Tibial nerve (tissue), 4 donors: ENCODE data around the gene EVPLL. TPM values are rescaled to one million over a fixed set of nuclear protein-coding genes. Genes with fewer than 3 reads are reported as not detected.

ENCODE experiments used
- DNase-seq, 2 donors: peaks; one replicate each; pipeline ENCODE4 v3.0.0-alpha.2; 2019; ENCODE audit warnings: low spot score in 2 of 2
- H3K27ac ChIP-seq, 4 donors: fragments of 200-600 bp; sonication (generic) in 3 of 4; one replicate each; pipeline ENCODE4 v1.5.1; 2017 to 2019; ENCODE audit warnings: mild to moderate bottlenecking in 1 of 4
- H3K27me3 ChIP-seq, 2 donors: fragments of 200-600 bp; sonication (generic) in 1 of 2; one replicate each; pipeline versions ENCODE4 v1.5.1 to v1.6.0; 2017 to 2019
- H3K36me3 ChIP-seq, 3 donors: fragments of 200-600 bp; sonication (generic); one replicate each; pipeline ENCODE4 v1.5.1; 2018 to 2019
- H3K4me1 ChIP-seq, 4 donors: fragments of 200-600 bp; sonication (generic) in 3 of 4; one replicate each; pipeline ENCODE4 v1.5.1; 2017 to 2019
- H3K4me3 ChIP-seq, 4 donors: fragments of 200-600 bp; sonication (generic) in 3 of 4; one replicate each; pipeline ENCODE4 v1.5.1; 2017 to 2019; ENCODE audit warnings: mild to moderate bottlenecking in 1 of 4, moderate library complexity in 1 of 4
- H3K9me3 ChIP-seq, 4 donors: fragments of 200-600 bp; sonication (generic) in 3 of 4; one replicate each; pipeline ENCODE4 v1.5.1; 2017 to 2019
- EP300 ChIP-seq, 2 donors: sonication (generic); formaldehyde crosslinking; IDR thresholded peaks; one replicate each; pipeline ENCODE4 v1.6.1; 2017; ENCODE audit warnings: antibody characterized with exemption in 2 of 2, mild to moderate bottlenecking in 1 of 2
- POLR2A ChIP-seq, 2 donors: fragments of 450-650 bp; IDR thresholded peaks; one replicate each; pipeline ENCODE4 v1.6.1; 2017; ENCODE audit warnings: antibody characterized with exemption in 2 of 2, mild to moderate bottlenecking in 2 of 2, moderate library complexity in 2 of 2
- whole genome bisulfite sequencing, 2 donors: methylation state at CpG; one replicate each; pipeline ENCODE4 v1.1.5; 2018; 5-methylcytosine and 5-hydroxymethylcytosine counted together
- total RNA-seq, 4 donors: library from RNA; depleted of rRNA; stranded (reverse); fragments of >200 nt; gene quantifications; one replicate each; pipeline ENCODE4 v1.1.0, GENCODE V29; 2016
- TF ChIP-seq, protein P1 (sequence below), 5 experiments: fragments of 200-600 bp in 3 of 5; fragments of 450-650 bp in 2 of 5; sonication (generic) in 3 of 5; IDR thresholded peaks; one replicate each; pipeline ENCODE4 v1.5.1; 2016 to 2019; ENCODE audit warnings: antibody characterized with exemption in 5 of 5, mild to moderate bottlenecking in 3 of 5, moderate library complexity in 2 of 5

The EVPLL gene
- total RNA-seq, 4 donors from 2014 or later, result not detected

DNA sequence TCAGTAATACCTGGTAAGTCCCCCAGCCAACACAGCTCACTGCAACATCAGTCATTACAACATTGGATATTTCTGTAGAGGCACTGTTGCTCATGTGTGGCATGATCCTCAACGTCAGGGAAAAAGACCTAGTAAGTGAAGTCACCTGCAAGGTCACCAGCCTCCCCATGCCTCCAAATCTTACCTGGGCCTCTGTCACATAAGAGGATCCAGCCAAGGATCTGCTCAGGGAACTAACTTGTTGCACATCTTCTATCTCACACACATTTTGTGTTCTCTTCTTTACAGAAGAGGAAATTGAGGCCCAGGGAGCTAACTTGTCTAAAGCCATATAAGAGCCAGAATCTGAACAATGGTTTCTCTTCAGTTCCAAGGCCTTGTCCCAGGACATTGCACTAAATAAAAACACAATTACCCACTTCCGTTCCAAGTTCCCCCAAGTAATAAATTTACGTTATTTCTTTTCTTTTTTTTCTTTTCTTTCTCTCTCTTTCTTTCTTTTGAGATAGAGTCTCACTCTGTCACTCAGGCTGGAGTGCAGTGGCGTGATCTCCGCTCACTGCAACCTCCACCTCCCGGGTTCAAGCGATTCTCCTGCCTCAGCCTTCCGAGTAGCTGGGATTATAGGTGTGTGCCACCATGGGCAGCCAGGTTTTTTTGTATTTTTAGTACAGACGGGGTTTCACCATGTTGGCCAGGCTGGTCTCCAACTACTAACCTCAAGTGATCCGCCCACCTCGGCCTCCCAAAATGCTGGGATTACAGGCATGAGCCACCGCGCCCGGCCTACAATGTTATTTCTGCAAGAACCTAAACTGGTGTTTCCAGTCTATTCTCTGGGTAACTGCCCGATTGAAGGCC lies 15.5 kb upstream of the EVPLL start:
- Histone ChIP-seq H3K27ac (peak overlapping the region; percentile 73 to 98 (median 88)), H3K4me3 (peak overlapping the region; percentile 68 to 97 (median 84)), H3K27me3 (no peaks in the 10 kb centered on the region), H3K9me3 (no peaks in the 10 kb centered on the region), H3K4me1 (peaks cover 0 to 35% (median 0%) of the 10 kb centered on the region in 4 donors), H3K36me3 (peaks cover 0 to 27% (median 0%) of the 10 kb centered on the region in 3 donors)
- DNase-seq, result no peak
- TF ChIP-seq, protein P1, sequence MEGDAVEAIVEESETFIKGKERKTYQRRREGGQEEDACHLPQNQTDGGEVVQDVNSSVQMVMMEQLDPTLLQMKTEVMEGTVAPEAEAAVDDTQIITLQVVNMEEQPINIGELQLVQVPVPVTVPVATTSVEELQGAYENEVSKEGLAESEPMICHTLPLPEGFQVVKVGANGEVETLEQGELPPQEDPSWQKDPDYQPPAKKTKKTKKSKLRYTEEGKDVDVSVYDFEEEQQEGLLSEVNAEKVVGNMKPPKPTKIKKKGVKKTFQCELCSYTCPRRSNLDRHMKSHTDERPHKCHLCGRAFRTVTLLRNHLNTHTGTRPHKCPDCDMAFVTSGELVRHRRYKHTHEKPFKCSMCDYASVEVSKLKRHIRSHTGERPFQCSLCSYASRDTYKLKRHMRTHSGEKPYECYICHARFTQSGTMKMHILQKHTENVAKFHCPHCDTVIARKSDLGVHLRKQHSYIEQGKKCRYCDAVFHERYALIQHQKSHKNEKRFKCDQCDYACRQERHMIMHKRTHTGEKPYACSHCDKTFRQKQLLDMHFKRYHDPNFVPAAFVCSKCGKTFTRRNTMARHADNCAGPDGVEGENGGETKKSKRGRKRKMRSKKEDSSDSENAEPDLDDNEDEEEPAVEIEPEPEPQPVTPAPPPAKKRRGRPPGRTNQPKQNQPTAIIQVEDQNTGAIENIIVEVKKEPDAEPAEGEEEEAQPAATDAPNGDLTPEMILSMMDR (IDR thresholded peaks at IDR 0.05), result no peak
- TF ChIP-seq EP300 (IDR thresholded peaks at IDR 0.05) (no peak), POLR2A (IDR thresholded peaks at IDR 0.05) (no peak)
- WGBS, 2 donors, result 32 to 42% methylated on average over 15 of the region's 15 CpGs

DNA sequence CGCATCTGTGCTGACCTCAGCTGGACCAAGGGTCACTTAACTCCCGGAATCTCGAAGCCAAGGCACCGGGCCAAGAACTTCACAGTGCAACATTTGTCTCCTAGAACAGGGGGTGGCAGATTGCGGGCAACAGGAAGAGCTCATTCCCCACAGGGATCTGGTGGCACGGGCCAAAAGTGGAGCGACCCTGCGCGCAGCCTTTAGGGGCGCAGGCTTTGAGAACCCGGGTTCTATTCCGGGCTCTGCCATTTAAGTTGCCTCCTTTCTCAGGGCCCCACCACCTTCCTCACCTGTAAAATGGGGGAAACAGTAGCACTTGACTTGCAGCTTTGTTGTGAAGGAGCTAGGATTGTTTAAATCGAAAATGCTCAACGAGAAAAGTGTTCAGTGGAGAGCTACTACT lies 14.9 kb upstream of the EVPLL start:
- H3K9me3 ChIP-seq, result no peaks in the 10 kb centered on the region
- H3K4me3 ChIP-seq, result peak overlapping the region; percentile 68 to 97 (median 84)
- WGBS, 2 donors, result 0 to 3% methylated on average over 11 to 14 of the region's 14 CpGs
- TF ChIP-seq EP300 (IDR thresholded peaks at IDR 0.05) (peak in 1 of 2 donors; percentile 48), POLR2A (IDR thresholded peaks at IDR 0.05) (no peak)
- TF ChIP-seq, protein P1 (IDR thresholded peaks at IDR 0.05), result no peak
- H3K27ac ChIP-seq, result peak overlapping the region; percentile 73 to 98 (median 88)
- no peaks in the 10 kb centered on the region for H3K27me3 ChIP-seq
- peak; percentile 63 to 79 for DNase-seq
- peaks cover 0 to 29% (median 0%) of the 10 kb centered on the region in 4 donors for H3K4me1 ChIP-seq
- H3K36me3 ChIP-seq, result peaks cover 0 to 27% (median 0%) of the 10 kb centered on the region in 3 donors

DNA sequence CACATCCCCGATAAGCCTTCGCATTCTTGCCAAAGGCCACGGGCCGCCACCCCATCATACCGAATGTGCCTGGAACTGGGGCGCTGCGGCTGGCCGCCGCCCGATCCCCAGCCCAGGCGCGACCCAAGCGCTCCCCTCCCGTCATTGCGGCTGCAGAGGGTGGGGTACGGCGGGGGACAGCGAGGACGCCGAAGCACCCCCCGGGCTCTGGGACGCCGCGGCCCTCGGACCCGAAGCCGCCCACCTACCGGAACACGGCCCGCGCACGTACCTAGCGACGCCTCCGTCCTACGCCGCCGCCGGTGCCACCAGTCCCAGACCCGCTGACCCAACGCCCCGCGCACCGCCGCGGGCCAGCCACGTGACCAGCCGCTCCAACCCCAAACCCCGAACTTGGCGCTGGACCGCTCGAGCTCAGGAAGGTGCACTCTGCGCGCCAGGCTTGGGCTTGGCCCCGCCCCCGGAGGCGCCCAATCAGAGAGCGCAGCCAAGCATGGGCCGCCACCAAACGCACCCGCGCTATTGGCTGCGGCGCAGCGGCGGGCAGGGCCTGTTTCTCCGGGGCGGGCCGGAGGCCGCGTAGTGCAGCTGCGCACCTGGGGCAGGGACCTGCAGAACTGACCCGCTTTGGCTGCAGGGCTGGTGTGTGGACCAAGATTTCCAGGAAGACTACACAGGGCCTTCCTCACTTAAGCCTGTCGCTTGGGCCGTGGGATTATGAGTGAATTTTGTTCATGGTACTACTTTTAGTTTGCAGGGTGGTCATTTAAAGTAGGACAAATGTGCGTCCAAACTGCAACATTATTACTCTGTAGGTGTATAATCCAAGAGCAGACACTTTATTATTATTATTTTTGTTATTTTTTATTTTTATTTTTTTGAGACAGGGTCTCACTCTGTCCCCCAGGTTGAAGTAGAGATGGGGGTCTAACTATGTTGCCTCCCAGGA lies 14.2 kb upstream of the EVPLL start, which contains the start of gene SHMT1:
TSS of gene SHMT1 (minus strand) at position 450 of the 949 bp plus-strand sequence. CDS start 7,569 bp downstream, outside the sequence.
- DNase-seq, result peak; percentile 91 to 93
- TF ChIP-seq POLR2A (IDR thresholded peaks at IDR 0.05) (peak; percentile 63 to 70), EP300 (IDR thresholded peaks at IDR 0.05) (peak; percentile 48 to 89)
- TF ChIP-seq, protein P1 (IDR thresholded peaks at IDR 0.05), result peak in 2 of 5 experiments; percentile 26
- Histone ChIP-seq H3K9me3 (no peaks in the 10 kb centered on the region), H3K4me1 (peaks cover 0 to 26% (median 0%) of the 10 kb centered on the region in 4 donors), H3K4me3 (peak within 1 kb of the TSS; percentile 68 to 97 (median 84)), H3K36me3 (peaks cover 0 to 23% (median 0%) of the 10 kb centered on the region in 3 donors), H3K27ac (peak within 1 kb of the TSS; percentile 73 to 98 (median 88)), H3K27me3 (no peaks in the 10 kb centered on the region)
- WGBS, 2 donors, result 0 to 1% methylated on average over 16 to 41 of the region's 76 CpGs

DNA sequence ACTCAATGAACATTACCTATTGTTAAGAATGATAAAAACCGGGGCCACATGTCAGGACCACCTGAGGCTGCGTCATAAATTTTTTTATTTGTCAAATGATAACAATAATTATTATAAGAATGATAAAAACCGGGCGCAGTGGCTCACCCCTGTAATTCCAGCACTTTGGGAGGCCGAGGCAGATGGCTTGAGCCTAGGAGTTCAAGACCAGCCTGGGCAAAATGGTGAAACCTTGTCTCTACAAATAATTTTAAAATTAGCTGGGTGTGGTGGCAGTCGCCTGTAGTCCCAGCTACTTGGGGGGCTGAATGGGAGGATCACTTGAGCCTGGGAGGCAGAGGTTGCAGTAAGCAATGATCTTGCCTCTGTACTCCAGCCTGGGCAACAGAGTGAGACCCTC lies 13.4 kb upstream of the EVPLL start:
- Histone ChIP-seq H3K27ac (peak overlapping the region in 1 of 4 donors; percentile 98), H3K27me3 (peaks cover 0 to 1% of the 10 kb centered on the region in 2 donors), H3K4me1 (peaks cover 0 to 23% (median 0%) of the 10 kb centered on the region in 4 donors), H3K4me3 (peak overlapping the region in 2 of 4 donors; percentile 68 to 88), H3K36me3 (peaks cover 0 to 15% (median 0%) of the 10 kb centered on the region in 3 donors), H3K9me3 (no peaks in the 10 kb centered on the region)
- 89 to 90% methylated on average over 6 of the region's 6 CpGs for WGBS, 2 donors
- no peak for DNase-seq
- no peak for TF ChIP-seq EP300 (IDR thresholded peaks at IDR 0.05)
- TF ChIP-seq, protein P1 (IDR thresholded peaks at IDR 0.05), result no peak
- no peak for TF ChIP-seq POLR2A (IDR thresholded peaks at IDR 0.05)
